ENCODE results near the gene ICOS.

GRCh38 chr2:203905656-203906055 is 30.9 kb upstream of the ICOS start:
- TF ChIP-seq POLR2AphosphoS5 (IDR thresholded peaks at IDR 0.05): no peak
- TF ChIP-seq CTCF (IDR thresholded peaks at IDR 0.05): no peak
- TF ChIP-seq POLR2A (IDR thresholded peaks at IDR 0.05): no peak
